Fibroblast of skin of abdomen (primary cell): ENCODE data around the gene CIT. TPM values are rescaled to one million over a fixed set of nuclear protein-coding genes. Genes with fewer than 3 reads are reported as not detected.
A peak's percentile ranks its signal among the peaks of the same experiment; 100 is the strongest.
"Not testable (repeated sequence)": the region's sequence is repeated elsewhere in the genome, so short reads cannot be mapped to it uniquely, and the experiment has no call there.

Experiments used
- DNase-seq: peaks from one replicate; pipeline ENCODE4 v3.0.0-alpha.2; 2013
- polyA plus RNA-seq, 2 experiments: library from polyadenylated mRNA; unstranded; fragments of 120-200 nt; gene quantifications; one replicate each; pipeline ENCODE4 v1.2.1, GENCODE V29; 2013; ENCODE audit not compliant: insufficient read length in 2 of 2

The CIT gene, protein sequence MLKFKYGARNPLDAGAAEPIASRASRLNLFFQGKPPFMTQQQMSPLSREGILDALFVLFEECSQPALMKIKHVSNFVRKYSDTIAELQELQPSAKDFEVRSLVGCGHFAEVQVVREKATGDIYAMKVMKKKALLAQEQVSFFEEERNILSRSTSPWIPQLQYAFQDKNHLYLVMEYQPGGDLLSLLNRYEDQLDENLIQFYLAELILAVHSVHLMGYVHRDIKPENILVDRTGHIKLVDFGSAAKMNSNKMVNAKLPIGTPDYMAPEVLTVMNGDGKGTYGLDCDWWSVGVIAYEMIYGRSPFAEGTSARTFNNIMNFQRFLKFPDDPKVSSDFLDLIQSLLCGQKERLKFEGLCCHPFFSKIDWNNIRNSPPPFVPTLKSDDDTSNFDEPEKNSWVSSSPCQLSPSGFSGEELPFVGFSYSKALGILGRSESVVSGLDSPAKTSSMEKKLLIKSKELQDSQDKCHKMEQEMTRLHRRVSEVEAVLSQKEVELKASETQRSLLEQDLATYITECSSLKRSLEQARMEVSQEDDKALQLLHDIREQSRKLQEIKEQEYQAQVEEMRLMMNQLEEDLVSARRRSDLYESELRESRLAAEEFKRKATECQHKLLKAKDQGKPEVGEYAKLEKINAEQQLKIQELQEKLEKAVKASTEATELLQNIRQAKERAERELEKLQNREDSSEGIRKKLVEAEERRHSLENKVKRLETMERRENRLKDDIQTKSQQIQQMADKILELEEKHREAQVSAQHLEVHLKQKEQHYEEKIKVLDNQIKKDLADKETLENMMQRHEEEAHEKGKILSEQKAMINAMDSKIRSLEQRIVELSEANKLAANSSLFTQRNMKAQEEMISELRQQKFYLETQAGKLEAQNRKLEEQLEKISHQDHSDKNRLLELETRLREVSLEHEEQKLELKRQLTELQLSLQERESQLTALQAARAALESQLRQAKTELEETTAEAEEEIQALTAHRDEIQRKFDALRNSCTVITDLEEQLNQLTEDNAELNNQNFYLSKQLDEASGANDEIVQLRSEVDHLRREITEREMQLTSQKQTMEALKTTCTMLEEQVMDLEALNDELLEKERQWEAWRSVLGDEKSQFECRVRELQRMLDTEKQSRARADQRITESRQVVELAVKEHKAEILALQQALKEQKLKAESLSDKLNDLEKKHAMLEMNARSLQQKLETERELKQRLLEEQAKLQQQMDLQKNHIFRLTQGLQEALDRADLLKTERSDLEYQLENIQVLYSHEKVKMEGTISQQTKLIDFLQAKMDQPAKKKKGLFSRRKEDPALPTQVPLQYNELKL (N-terminal part only)
- polyA plus RNA-seq (2013, experiment 1 of 2; ENCODE audit: insufficient read length), result 17.7 TPM
- 15.1 TPM for polyA plus RNA-seq (2013, experiment 2 of 2; ENCODE audit: insufficient read length)

DNA sequence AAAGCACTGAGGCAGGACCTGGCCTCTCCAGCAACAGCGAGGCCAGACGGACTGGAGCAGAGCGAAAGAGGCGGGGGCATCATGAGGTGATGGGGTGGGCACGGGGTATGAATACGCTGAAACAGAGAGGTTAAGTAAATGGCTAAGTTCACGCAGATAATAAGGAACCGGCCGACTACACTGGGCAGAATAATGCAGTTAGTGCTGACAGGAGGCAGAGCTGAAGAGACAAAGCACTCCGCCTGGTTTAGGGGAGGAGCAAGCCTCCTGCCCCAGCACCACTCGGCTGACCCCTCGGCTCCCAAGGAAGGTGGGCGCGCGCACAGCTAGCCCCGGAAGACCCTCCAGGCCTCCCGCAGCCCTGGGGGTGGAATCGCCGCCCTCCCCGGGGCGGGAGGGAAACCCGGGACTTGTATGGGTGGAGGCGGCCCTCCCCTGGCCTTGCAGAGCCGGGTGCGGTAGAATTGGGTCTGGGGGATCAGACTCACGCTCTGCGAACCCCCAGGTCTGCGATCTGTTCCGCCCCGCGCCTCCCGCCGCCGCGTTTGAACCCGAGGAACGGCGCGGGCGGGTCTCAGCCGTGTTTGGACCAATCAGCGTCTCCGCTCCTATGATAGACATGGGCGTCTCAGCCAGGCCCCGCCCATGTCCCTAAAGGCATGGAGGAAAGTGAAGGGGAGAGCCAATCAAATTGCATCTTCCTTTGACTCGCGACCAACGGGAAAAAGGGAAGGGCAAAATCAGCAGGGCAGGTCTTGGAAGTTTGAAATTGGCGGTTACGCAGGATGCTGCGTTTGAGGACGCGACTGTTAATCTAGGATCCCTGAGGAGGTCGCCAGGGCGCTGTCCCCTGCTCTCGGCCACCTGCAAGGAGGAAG, at the start of gene CIT:
CIT (minus strand) TSS at position 560 of the 878 bp plus-strand sequence. CDS start 1,152 bp downstream, outside the sequence.
- peak; percentile 94 for DNase-seq

DNA sequence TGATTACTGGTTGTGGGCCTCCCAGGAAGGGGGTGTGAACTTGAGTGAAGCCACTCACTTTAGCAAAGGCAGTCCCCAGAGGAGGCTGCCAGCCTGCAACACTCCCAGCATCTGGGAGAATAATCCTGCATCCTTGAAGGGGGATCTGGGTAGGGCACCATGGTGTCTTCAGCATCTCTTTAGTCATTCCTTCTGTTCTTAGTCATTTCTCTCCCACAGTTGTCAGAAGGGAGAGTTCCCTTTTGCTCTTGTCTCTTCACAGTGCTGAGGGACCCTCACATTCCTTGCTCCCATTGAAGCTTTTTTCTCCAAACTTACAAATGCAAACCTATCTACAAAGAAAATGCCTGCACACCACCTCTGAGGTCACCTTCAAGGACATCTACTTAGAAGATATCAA, 48.1 kb upstream of the CIT start:
- DNase-seq, result no peak

GRCh38 chr12:119920064-119920463, 42.9 kb upstream of the CIT start:
- DNase-seq, result no peak

GRCh38 chr12:119915894-119916510, 38.9 kb upstream of the CIT start:
- no peak for DNase-seq

DNA sequence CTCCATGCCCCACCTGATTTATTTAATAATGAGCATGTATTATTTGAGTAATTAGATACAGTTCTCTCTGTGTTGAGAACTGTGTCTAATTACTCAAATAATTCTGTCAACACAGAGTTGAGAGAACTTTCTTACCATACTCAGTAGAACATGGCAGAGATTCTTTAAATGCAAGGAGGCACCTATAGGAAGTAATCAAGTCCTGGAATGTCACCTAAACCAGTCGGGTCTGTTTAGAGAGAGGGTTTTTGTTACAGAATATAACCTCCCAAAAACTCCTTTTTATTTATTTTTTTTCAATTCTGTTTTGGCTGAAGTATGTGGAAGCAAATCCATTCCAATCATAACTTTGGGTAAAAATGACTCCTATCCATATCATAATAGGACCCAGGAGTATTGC, 37.5 kb upstream of the CIT start:
- no peak for DNase-seq

DNA sequence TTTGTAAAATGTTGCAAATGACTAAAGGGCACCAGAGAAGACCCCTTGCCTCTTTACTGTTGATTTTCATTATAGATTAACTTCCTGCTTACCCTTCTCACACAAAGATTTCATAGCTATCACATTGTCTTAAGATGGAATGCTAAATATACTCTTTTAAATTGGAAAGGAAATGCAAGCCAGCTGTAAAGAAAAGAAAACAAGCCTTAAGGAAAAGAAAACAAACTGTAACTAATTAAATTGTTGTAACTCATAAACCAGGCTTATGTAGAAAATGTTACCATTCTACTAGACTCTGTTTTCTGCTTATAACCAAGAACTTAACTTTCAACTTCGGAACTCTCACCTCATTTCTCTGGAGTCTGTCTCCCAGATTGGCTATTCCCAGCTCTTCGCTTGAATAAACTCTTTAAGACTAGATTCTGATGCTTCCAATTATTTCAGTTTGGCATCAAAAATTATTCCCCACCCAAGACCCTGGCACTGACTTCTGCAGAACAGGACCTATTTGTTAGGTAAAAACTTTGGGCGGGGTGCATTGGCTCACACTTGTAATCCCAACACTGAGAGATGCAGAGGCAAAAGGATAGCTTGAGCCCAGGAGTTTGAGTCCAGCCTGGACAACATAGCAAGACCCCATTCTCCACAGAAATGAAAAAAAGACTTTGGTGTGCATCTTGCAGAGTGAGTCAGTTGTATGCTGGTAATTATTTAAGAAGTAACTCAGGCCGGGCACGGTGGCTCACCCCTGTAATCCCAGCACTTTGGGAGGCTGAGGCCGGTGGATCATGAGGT, 36.6 kb upstream of the CIT start:
- no peak for DNase-seq

GRCh38 chr12:119911182-119911581, 34.1 kb upstream of the CIT start:
- peak; percentile 43 for DNase-seq

DNA sequence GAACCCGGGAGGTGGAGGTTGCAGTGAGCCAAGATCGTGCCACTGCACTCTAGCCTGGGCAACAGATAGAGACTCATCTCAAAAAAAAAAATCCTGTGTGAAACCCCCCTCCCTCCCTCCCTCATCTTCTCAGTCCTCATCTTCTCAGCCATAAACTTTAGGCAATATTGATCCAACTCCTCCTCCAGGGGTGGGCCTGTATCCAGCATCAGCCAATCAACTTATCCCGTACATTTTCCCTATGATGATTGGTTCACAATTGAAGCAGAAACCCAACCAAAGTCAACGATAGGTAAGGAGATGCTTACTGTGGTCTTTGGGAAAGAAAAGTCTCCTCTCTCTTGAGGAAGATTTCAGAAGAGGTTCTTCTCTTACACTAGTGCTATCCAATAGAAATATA, 33.5 kb upstream of the CIT start:
- no peak for DNase-seq

- peak; percentile 56 for DNase-seq
Measured at GRCh38 chr12:119902084-119902509, 25.0 kb upstream of the CIT start.

- no peak for DNase-seq
Measured at GRCh38 chr12:119901670-119902069, 24.6 kb upstream of the CIT start.

- no peak for DNase-seq
Measured at GRCh38 chr12:119894916-119895315, 17.8 kb upstream of the CIT start.

DNA sequence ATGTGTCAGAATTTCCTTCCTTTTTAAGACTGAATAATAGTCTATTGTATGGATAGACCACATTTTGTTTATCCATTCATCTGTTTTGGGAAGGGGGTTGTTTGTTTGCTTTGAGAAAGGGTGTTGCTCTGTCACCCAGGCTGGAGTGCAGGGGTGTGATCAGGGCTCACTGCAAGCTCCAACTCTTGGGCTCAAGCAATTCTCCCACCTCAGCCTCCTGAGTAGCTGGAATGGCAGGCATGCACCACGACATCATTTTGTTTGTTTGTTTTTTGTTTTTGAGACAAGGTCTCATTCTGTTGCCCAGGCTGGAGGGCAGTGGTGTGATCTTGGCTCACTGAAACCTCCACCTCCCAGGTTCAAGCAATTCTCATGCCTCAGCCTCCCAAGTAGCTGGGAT, 15.5 kb upstream of the CIT start:
- DNase-seq, result not testable (repeated sequence)

DNA sequence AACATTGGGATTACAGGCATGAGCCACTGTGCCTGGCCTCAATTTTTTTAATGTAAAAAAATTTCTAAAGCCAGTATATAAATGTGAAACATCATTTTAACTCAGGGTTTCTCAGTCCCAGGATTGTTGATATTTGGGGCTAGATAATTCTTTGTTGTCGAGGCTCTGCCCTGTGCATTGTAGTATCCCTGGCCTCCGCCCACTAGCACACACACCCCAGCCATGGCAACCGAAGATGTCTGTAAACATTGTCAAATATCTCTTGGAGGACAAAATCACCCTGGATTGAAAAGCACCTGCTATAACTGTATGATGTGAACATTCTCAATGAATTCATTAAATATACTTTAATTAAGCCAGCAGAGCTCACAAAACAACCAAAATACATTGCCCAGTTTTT, 8.4 kb upstream of the CIT start:
- DNase-seq, result no peak

- DNase-seq, result not testable (repeated sequence)
Measured at GRCh38 chr12:119883791-119884190, 6.7 kb upstream of the CIT start.

- DNase-seq, result no peak
Measured at GRCh38 chr12:119883237-119883636, 6.1 kb upstream of the CIT start.

DNA sequence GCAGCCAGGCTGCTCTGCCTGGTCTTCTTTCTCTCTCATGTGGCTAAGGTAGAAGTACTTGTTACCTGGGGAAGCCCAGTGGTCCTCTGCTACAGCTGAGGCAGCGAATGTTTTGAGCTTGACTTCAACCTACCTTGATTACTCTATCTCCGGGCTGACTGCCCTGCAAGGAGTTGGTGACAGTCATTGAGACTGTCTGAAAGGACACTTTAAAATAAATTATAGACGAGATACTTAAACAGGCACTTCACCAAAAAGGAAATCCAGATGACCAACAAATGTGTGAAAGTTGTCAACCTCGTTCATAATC, 474 bp upstream of the CIT start:
- DNase-seq, result no peak

GRCh38 chr12:119870457-119870856, 6.7 kb downstream of the CIT start:
- no peak for DNase-seq

DNA sequence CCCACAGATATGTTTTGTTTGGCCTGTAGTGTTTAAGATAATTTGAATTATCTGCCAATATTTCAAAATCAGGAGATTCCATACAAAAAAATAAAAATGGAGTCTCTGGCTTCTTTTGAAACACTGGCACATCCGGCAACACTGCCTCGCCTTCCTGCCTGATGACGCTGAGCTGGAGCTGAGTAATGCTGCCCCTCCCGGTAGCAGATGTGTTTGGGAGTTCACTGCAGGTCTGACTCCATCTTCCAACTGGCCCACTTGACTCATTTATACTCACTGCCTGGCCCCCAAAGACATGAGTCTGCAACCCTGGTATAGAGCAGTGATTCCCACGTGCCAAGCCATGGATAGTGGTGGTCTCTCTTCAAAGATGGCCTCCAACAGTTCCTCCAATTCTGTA, 7.4 kb downstream of the CIT start:
- peak; percentile 88 for DNase-seq

DNA sequence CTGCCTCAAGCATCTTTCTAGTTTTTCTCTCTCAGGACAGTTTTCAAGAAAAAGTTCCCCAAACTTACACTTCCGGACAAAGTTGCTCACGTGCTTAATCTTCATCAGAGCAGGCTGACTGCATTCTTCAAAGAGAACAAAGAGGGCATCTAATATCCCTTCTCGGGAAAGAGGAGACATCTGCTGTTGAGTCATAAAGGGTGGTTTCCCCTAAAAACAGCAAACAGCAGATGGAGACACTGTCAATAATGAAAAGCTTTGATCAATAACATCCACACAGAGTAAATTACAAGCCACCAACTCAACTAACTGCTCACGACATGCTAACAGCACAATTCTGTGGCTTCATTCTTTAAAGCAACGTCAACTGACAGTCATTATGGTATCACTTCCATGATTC, 8.1 kb downstream of the CIT start:
- peak; percentile 57 for DNase-seq

- DNase-seq, result no peak
Measured at GRCh38 chr12:119864591-119864990, 12.5 kb downstream of the CIT start.
